Peyer's patch (tissue), 4 donors: ENCODE results near the gene ZNF81. TPM values are rescaled to one million over a fixed set of nuclear protein-coding genes. Genes with fewer than 3 reads are reported as not detected.
"Not testable (repeated sequence)": the region's sequence is repeated elsewhere in the genome, so short reads cannot be mapped to it uniquely, and the experiment has no call there.

Experiments used
- DNase-seq, 3 donors: peaks; one replicate each; pipeline ENCODE4 v3.0.0-alpha.2; 2017 to 2019
- H3K27ac ChIP-seq, 4 donors: fragments of 200-600 bp; sonication (generic); one replicate each; pipeline ENCODE4 v1.5.1; 2016 to 2019
- H3K27me3 ChIP-seq, 2 donors: fragments of 200-600 bp; sonication (generic); one replicate each; pipeline ENCODE4 v1.5.1; 2019
- H3K36me3 ChIP-seq, 3 donors: fragments of 200-600 bp; sonication (generic); one replicate each; pipeline ENCODE4 v1.5.1; 2016 to 2019
- H3K4me1 ChIP-seq, 4 donors: fragments of 200-600 bp; sonication (generic); one replicate each; pipeline ENCODE4 v1.5.1; 2016 to 2019
- H3K4me3 ChIP-seq, 4 donors: fragments of 200-600 bp; sonication (generic); 1 replicate in 3 of 4; 2 replicates in 1 of 4; pipeline ENCODE4 v1.5.1; 2016 to 2019; ENCODE audit warnings: mild to moderate bottlenecking in 1 of 4
- H3K9me3 ChIP-seq, 4 donors: fragments of 200-600 bp; sonication (generic); one replicate each; pipeline ENCODE4 v1.5.1; 2016 to 2019; ENCODE audit warnings: mild to moderate bottlenecking in 1 of 4
- POLR2A ChIP-seq, 2 donors: fragments of 450-650 bp; IDR thresholded peaks; one replicate each; pipeline ENCODE4 v1.5.1; 2017; ENCODE audit warnings: antibody characterized with exemption in 2 of 2, mild to moderate bottlenecking in 2 of 2, moderate library complexity in 2 of 2
- total RNA-seq, 4 donors: library from RNA; depleted of rRNA; stranded (reverse); fragments of >200 nt; gene quantifications; one replicate each; pipeline ENCODE4 v1.1.0, GENCODE V29; 2016
- TF ChIP-seq, protein P1 (sequence below), 6 experiments: fragments of 450-650 bp in 4 of 6; fragments of 200-600 bp in 2 of 6; sonication (generic) in 1 of 6; IDR thresholded peaks; one replicate each; pipeline ENCODE4 v1.5.1; 2017 to 2019; ENCODE audit warnings: antibody characterized with exemption in 6 of 6, mild to moderate bottlenecking in 3 of 6, moderate library complexity in 1 of 6

The ZNF81 gene
- total RNA-seq: 10 to 100 TPM in 2 of 4 donors, 1 to 10 TPM in 2; 8.3 to 13.9 (median 10.6) TPM

GRCh38 chrX:47836164-47837072, at the start of gene ZNF81:
Gene ZNF81 (plus strand): TSS chrX:47836902. CDS start chrX:47846268, 9,366 bp downstream.
- peak within 1 kb of the TSS; percentile 63 to 75 (median 68) for H3K27ac ChIP-seq
- peak within 1 kb of the TSS; percentile 51 to 63 (median 56) for H3K4me3 ChIP-seq
- H3K9me3 ChIP-seq: no peaks in the 10 kb centered on the region
- peak; percentile 88 to 98 (median 92) for DNase-seq
- H3K27me3 ChIP-seq: no peaks in the 10 kb centered on the region
- no peaks in the 10 kb centered on the region for H3K36me3 ChIP-seq
- TF ChIP-seq, protein P1, sequence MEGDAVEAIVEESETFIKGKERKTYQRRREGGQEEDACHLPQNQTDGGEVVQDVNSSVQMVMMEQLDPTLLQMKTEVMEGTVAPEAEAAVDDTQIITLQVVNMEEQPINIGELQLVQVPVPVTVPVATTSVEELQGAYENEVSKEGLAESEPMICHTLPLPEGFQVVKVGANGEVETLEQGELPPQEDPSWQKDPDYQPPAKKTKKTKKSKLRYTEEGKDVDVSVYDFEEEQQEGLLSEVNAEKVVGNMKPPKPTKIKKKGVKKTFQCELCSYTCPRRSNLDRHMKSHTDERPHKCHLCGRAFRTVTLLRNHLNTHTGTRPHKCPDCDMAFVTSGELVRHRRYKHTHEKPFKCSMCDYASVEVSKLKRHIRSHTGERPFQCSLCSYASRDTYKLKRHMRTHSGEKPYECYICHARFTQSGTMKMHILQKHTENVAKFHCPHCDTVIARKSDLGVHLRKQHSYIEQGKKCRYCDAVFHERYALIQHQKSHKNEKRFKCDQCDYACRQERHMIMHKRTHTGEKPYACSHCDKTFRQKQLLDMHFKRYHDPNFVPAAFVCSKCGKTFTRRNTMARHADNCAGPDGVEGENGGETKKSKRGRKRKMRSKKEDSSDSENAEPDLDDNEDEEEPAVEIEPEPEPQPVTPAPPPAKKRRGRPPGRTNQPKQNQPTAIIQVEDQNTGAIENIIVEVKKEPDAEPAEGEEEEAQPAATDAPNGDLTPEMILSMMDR (IDR thresholded peaks at IDR 0.05): no peak
- peak in 1 of 2 donors; percentile 42 for TF ChIP-seq POLR2A (IDR thresholded peaks at IDR 0.05)
- H3K4me1 ChIP-seq: peaks cover 0 to 3% (median 0%) of the 10 kb centered on the region in 4 donors

DNA sequence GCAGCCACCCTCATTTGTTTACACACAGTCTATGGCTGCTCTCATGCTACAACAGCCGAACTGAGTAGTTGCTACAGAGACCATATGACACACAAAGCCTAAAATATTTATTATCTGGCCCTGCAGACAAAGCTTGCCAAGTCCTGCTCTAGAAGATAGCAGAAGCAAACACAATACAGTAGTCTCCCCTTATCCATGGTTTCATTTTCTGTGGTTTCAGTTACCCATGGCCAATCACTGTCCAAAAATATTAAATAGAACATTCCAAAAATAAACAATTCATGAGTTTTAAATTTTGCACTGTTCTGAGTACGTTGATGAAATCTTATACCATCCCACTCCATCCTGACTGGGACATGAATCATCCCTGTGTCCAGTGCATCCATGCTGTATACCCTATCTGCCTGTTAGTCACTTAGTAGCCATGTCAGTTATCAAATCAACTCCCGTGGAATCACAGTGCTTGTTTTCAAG, 40.2 kb upstream of the ZNF81 start:
- Histone ChIP-seq H3K27ac (no peak overlapping the region), H3K9me3 (no peaks in the 10 kb centered on the region), H3K36me3 (no peaks in the 10 kb centered on the region), H3K4me3 (no peak overlapping the region), H3K27me3 (no peaks in the 10 kb centered on the region), H3K4me1 (no peaks in the 10 kb centered on the region)
- DNase-seq: no peak
- TF ChIP-seq, protein P1 (IDR thresholded peaks at IDR 0.05): no peak
- TF ChIP-seq POLR2A (IDR thresholded peaks at IDR 0.05): no peak

DNA sequence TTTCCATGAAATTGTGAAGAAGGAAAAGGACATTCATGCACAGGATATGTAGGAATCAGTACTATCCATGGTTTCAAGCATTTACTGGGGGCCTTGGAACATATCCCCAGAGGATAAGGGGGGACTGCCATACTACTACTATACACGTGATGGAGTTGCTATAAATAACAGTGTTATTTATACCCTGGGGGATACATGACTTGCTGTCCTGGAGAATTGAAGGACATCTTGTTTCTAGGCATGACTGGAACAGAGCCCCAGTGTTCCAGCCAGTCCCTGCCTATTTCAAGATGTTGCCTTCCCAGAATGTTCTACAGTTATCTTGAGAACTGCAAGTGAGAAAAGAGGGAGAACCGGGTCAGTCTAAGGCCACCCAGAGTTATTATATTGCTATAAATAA, 39.6 kb upstream of the ZNF81 start:
- H3K4me1 ChIP-seq: no peaks in the 10 kb centered on the region
- no peak for DNase-seq

GRCh38 chrX:47798861-47799260, 37.8 kb upstream of the ZNF81 start:
- no peak for TF ChIP-seq POLR2A (IDR thresholded peaks at IDR 0.05)
- TF ChIP-seq, protein P1 (IDR thresholded peaks at IDR 0.05): no peak
- Histone ChIP-seq H3K9me3 (no peaks in the 10 kb centered on the region), H3K4me3 (no peak overlapping the region), H3K4me1 (no peaks in the 10 kb centered on the region), H3K36me3 (no peaks in the 10 kb centered on the region), H3K27ac (no peak overlapping the region), H3K27me3 (no peaks in the 10 kb centered on the region)
- no peak for DNase-seq

More for the DNA sequence above, 39.6 kb upstream of the ZNF81 start:
- TF ChIP-seq POLR2A (IDR thresholded peaks at IDR 0.05): no peak
- TF ChIP-seq, protein P1 (IDR thresholded peaks at IDR 0.05): no peak
- Histone ChIP-seq H3K36me3 (no peaks in the 10 kb centered on the region), H3K9me3 (no peaks in the 10 kb centered on the region), H3K4me3 (no peak overlapping the region), H3K27me3 (no peaks in the 10 kb centered on the region), H3K27ac (no peak overlapping the region)

DNA sequence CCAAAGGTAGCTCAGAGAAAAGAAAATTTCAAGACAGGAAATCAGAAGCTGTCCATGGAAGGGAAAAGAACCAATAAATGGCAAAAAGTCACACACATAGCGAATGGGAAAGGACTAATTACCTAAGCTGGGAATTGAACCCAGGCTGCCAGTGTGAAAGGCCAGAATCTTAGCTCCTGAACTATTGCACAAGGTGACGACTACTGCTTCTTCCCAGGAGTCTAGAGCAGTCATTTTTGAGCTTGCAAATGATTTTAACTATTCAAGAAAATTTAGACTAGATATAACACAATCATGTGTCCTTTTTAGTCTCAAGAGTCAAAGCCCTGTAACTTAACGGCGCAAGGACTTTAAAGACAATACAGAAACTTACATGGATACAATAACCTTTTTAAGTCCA, 34.1 kb upstream of the ZNF81 start:
- H3K4me3 ChIP-seq: no peak overlapping the region
- H3K27ac ChIP-seq: no peak overlapping the region
- no peaks in the 10 kb centered on the region for H3K9me3 ChIP-seq
- H3K36me3 ChIP-seq: no peaks in the 10 kb centered on the region
- TF ChIP-seq, protein P1 (IDR thresholded peaks at IDR 0.05): no peak
- no peak for TF ChIP-seq POLR2A (IDR thresholded peaks at IDR 0.05)
- DNase-seq: no peak
- H3K4me1 ChIP-seq: no peaks in the 10 kb centered on the region
- H3K27me3 ChIP-seq: no peaks in the 10 kb centered on the region

GRCh38 chrX:47803103-47803502, 33.6 kb upstream of the ZNF81 start:
- not testable (repeated sequence) for H3K27me3 ChIP-seq, H3K27ac ChIP-seq, DNase-seq, H3K9me3 ChIP-seq, H3K36me3 ChIP-seq, H3K4me1 ChIP-seq, H3K4me3 ChIP-seq
